Mesenteric fat pad (tissue), 1 donor: Measurements from ENCODE around the gene MICAL3. TPM values are rescaled to one million over a fixed set of nuclear protein-coding genes. Genes with fewer than 3 reads are reported as not detected.

Source experiments
- DNase-seq: peaks from one replicate; pipeline ENCODE4 v3.0.0-alpha.2; 2020; ENCODE audit warnings: low spot score
- microRNA-seq: library from miRNA; unstranded; fragments of <30 nt; microRNA quantifications from one replicate; pipeline ENCODE4 v1.2.0, GENCODE V29; 2020; ENCODE audit warnings: borderline number of aligned reads
- total RNA-seq: library from RNA; stranded (reverse); fragmentation: NEBNext Ultra II Directional; extraction: Animal tissue kit (Norgen Biotek cat#: 25700); gene quantifications from one replicate; pipeline ENCODE4 v1.2.1, GENCODE V29; 2021
- donor health status: DM: yes; HTN: yes; CAD: no.

MICAL3 gene
- total RNA-seq, 1 donor from 2014 or later, result 65.2 TPM

DNA sequence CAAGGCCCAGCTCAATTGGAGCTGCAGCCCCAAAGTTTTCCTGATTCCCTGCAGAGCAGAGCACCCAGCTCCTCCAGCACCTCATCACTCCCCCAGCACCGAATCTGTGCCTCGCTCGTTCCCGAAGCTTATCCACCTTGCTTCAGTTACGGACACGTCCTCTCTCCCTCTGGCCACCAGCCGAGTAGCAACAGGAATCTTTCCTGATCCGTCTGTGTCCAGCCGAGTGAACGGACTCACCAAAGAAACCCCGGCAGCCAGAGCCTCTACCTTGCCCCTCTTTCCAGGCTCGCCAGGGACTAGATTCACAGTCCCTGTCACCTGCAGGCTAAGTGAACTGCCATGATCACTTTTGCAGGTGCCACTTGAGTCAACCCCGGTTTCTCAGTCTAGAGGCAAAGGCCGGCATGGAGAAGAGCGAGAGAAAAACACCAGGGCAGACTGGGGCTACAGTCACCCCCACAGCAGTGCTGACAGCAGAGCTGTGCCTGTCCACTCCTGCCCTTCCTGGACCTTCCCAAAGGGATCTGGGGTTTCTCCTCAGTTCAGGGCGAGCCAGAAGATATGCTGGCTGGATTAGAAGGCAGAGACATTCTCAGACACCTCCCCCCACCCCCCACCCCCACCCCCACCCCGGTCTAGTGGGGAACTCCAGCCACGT lies 282.4 kb downstream of the MICAL3 start:
- no peak for DNase-seq

GRCh38 chr22:17739196-17739975 lies 285.0 kb downstream of the MICAL3 start:
- no peak for DNase-seq

GRCh38 chr22:17738386-17739128 lies 285.8 kb downstream of the MICAL3 start:
- DNase-seq, result no peak

Small RNAs within 50 kb of the gene (microRNA-seq; reads per million reads assigned to microRNA genes)
- gene MIR3198-1 (not detected), gene MIR648 (not detected)

Other genes with a start within 250 kb of the MICAL3 start
- gene PEX26, start 53.4 kb upstream of the MICAL3 start, total RNA-seq, result 35.9 TPM
- 5.1 TPM for gene TUBA8, start 86.2 kb upstream of the MICAL3 start, total RNA-seq
- 15.4 TPM for gene USP18, start 125.6 kb upstream of the MICAL3 start, total RNA-seq